Endothelial cell of umbilical vein (primary cell): ENCODE results near the gene ETS1. TPM values are rescaled to one million over a fixed set of nuclear protein-coding genes. Genes with fewer than 3 reads are reported as not detected.

ENCODE experiments used
- BruUV-seq: library from RNA; stranded (reverse); fragments of 400-500 nt; replicated peaks from 2 replicates; lab custom pipeline; 2021; lab: Mats Ljungman, UMichigan
- CTCF ChIA-PET: fragments of 300-600, 350-600 bp; sonication (Branson Sonifier 250); formaldehyde crosslinking; loops from one replicate; lab custom pipeline; 2021; ENCODE audit warnings: antibody characterized with exemption, inconsistent platforms; lab: Charles Lee
- POLR2A ChIA-PET: fragments of 300-600, 350-600 bp; sonication (Branson Sonifier 250); formaldehyde crosslinking; loops from one replicate; lab custom pipeline; 2021; ENCODE audit warnings: antibody characterized with exemption, inconsistent platforms; lab: Charles Lee
- DNase-seq: peaks from one replicate; pipeline ENCODE4 v3.0.0-alpha.2; 2011; ENCODE audit warnings: low read depth, low spot score
- FAIRE-seq: peaks from 2 replicates; lab custom pipeline; 2011; peaks lifted over from hg19 to GRCh38; lab: Jason Lieb, UNC
- H2AFZ ChIP-seq: 2 replicates; pipeline ENCODE4 v1.6.0; 2012; ENCODE audit warnings: low read depth, low read length, control low read depth, inconsistent platforms
- H3K27ac ChIP-seq: 2 replicates; pipeline ENCODE4 v1.5.1; 2011; ENCODE audit warnings: low read depth, mild to moderate bottlenecking, control low read depth, low read length, moderate library complexity; ENCODE audit not compliant: insufficient read depth
- H3K27me3 ChIP-seq, 2 experiments: 2 replicates each; pipeline versions ENCODE4 v1.6.0 to v1.6.1; 2011; ENCODE audit warnings: low read length in 2 of 2, mixed read lengths in 1 of 2; ENCODE audit not compliant: control insufficient read depth in 2 of 2, insufficient read depth in 2 of 2
- H3K36me3 ChIP-seq, 2 experiments: 2 replicates in 1 of 2; 3 replicates in 1 of 2; pipeline ENCODE4 v1.5.1; 2011; ENCODE audit warnings: low read length in 2 of 2, mild to moderate bottlenecking in 1 of 2, moderate library complexity in 1 of 2; ENCODE audit not compliant: control insufficient read depth in 2 of 2, insufficient read depth in 2 of 2; ENCODE audit errors: extremely low read depth in 1 of 2
- H3K4me1 ChIP-seq: 3 replicates; pipeline ENCODE4 v1.5.1; 2011; ENCODE audit warnings: mild to moderate bottlenecking, low read length; ENCODE audit not compliant: control insufficient read depth, insufficient read depth; ENCODE audit errors: extremely low read depth
- H3K4me2 ChIP-seq: 2 replicates; pipeline ENCODE4 v1.6.1; 2011; ENCODE audit warnings: low read length, control low read depth, mixed read lengths; ENCODE audit not compliant: insufficient read depth
- H3K4me3 ChIP-seq, 3 experiments: fragments of 200-600 bp in 1 of 3; sonication (generic), shearing (Covaris generic) in 1 of 3; replicated peaks in 1 of 3; 2 replicates each; pipeline ENCODE4 v1.5.1; 2011 to 2016; ENCODE audit warnings: control low read depth in 3 of 3, low read length in 3 of 3, mild to moderate bottlenecking in 2 of 3, inconsistent platforms in 1 of 3, low read depth in 1 of 3, moderate library complexity in 1 of 3; ENCODE audit not compliant: insufficient read depth in 1 of 3
- H3K79me2 ChIP-seq: 2 replicates; pipeline ENCODE4 v1.6.0; 2012; ENCODE audit warnings: low read length, inconsistent platforms; ENCODE audit not compliant: control insufficient read depth, insufficient read depth
- H3K9ac ChIP-seq: replicated peaks from 2 replicates; pipeline ENCODE3; 2011; ENCODE audit warnings: low read length, control low read depth; ENCODE audit not compliant: insufficient read depth; ENCODE audit errors: extremely low read depth
- H3K9me1 ChIP-seq: replicated peaks from 3 replicates; pipeline ENCODE4 v1.6.0; 2011; ENCODE audit warnings: mild to moderate bottlenecking, low read length; ENCODE audit not compliant: control insufficient read depth, insufficient read depth; ENCODE audit errors: extremely low read depth
- H3K9me3 ChIP-seq: replicated peaks from 2 replicates; pipeline ENCODE4 v1.5.1; 2012; ENCODE audit warnings: low read length, inconsistent platforms; ENCODE audit not compliant: control insufficient read depth, insufficient read depth
- H4K20me1 ChIP-seq: replicated peaks from 2 replicates; pipeline ENCODE3; 2011; ENCODE audit warnings: mild to moderate bottlenecking, low read length; ENCODE audit not compliant: control insufficient read depth, insufficient read depth; ENCODE audit errors: extremely low read depth
- EZH2 ChIP-seq: IDR thresholded peaks from 2 replicates; pipeline ENCODE4 v1.6.1; 2012; ENCODE audit warnings: borderline replicate concordance, low read depth, mild to moderate bottlenecking, moderate library complexity, low read length, inconsistent platforms; ENCODE audit not compliant: severe bottlenecking
- FOS ChIP-seq: IDR thresholded peaks from 2 replicates; pipeline ENCODE4 v1.6.1; 2011; ENCODE audit warnings: mild to moderate bottlenecking, low read length, moderate library complexity, borderline replicate concordance; ENCODE audit not compliant: insufficient read depth
- GATA2 ChIP-seq: IDR thresholded peaks from 2 replicates; pipeline ENCODE4 v1.7.0; 2011; ENCODE audit warnings: low read depth, mild to moderate bottlenecking, moderate library complexity, mixed read lengths, low read length; ENCODE audit not compliant: insufficient read length, insufficient read depth
- JUN ChIP-seq: IDR thresholded peaks from 2 replicates; pipeline ENCODE4 v1.6.1; 2011; ENCODE audit warnings: borderline replicate concordance, low read depth; ENCODE audit not compliant: insufficient read length, insufficient read depth
- MYC ChIP-seq: IDR thresholded peaks from one replicate; pipeline ENCODE4 v1.6.1; 2011; ENCODE audit warnings: mild to moderate bottlenecking, low read depth, low read length
- POLR2A ChIP-seq: IDR thresholded peaks from 2 replicates; pipeline ENCODE4 v1.6.1; 2012; ENCODE audit warnings: low read depth, mild to moderate bottlenecking, control low read depth, low read length
- POLR2AphosphoS5 ChIP-seq: IDR thresholded peaks from 2 replicates; pipeline ENCODE4 v1.6.1; 2012; ENCODE audit warnings: low read depth, mild to moderate bottlenecking, control low read depth, low read length, moderate library complexity; ENCODE audit not compliant: insufficient read depth
- dilution Hi-C: fragments of 300-500 bp; cut with MboI; formaldehyde crosslinking; loops from one replicate; pipeline ENCODE4 v1.15.0; 2019; ENCODE audit warnings: low sequenced_read_pairs; ENCODE audit not compliant: extremely low pct_ligation_motif_present
- intact Hi-C: fragments of 100-400 bp; cut with micrococcal nuclease; formaldehyde crosslinking; loops from one replicate; pipeline ENCODE4 v1.10.0; 2022
- polyA plus RNA-seq, 4 experiments: library from polyadenylated mRNA; depleted of rRNA in 3 of 4; stranded (reverse) in 3 of 4; unstranded in 1 of 4; fragments of >200 nt; gene quantifications; 2 replicates each; pipeline versions ENCODE4 v1.2.1 to v1.2.3, GENCODE V29; 2011 to 2012; ENCODE audit warnings: missing spikeins in 1 of 4
- total RNA-seq: library from RNA; stranded (reverse); gene quantifications from 2 replicates; pipeline ENCODE4 v1.2.3, GENCODE V29; 2021
- TF ChIP-seq, protein P1 (sequence below), 2 donors: IDR thresholded peaks; 1 replicate in 1 of 2; 2 replicates in 1 of 2; pipeline ENCODE4 v1.5.1; 2011; ENCODE audit warnings: low read length in 2 of 2, mild to moderate bottlenecking in 2 of 2, moderate library complexity in 2 of 2, control low read depth in 1 of 2, inconsistent platforms in 1 of 2, low read depth in 1 of 2; ENCODE audit not compliant: insufficient read depth in 1 of 2; ENCODE audit errors: extremely low read depth in 1 of 2
- TF ChIP-seq, protein P2 (sequence below): IDR thresholded peaks from 2 replicates; pipeline ENCODE4 v1.6.1; 2011; ENCODE audit not compliant: insufficient read depth, insufficient read length

ETS1 gene
- total and polyA plus RNA-seq, 2 donors (not counting 3 experiments of a cell fraction or from before 2014, with no cell fraction given), result 34.2 to 115 TPM

DNA sequence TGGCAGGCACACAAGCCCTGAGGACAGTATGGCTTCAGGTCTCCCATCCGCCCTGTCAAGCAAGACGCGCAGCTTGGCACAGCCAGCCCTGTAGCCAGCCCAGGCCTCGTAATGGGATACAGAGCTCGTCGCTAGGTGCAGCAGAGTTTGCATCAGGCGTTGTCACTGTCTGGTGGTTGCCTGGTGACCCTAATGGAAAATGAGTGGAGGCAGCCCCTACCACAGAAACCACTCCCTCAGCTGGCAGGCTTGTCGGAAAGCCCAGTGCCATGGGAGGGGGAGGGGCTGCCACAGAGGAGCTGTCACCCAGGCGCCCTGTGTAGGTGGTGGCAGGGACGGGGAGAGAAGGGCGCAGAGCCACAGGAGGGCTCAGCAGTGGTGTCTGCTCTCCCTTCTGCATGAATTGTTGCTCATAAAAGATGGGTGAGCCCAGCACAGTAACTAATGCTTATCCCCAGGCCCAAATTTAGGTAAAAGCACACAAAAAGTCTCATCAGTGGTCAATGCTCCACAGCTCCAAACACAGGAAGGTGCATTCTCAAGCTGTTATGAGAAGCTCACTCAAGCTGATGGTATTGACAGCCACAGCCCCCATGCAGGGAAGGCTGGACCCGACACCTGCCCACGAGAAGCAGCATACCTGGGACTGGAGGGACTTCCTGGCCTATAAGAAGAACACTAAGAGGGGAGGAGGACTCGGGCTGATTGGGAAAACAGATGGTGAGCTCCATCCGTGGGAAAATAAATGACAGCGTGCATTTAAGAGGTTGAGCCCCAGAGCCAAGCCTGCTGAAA is 164.6 kb downstream of the ETS1 start:
- Histone ChIP-seq H3K9me1 (no peaks in the 10 kb centered on the region), H3K4me2 (no peak overlapping the region), H3K4me3 (no peak overlapping the region), H3K9me3 (no peaks in the 10 kb centered on the region), H3K9ac (no peak overlapping the region), H3K4me1 (no peaks in the 10 kb centered on the region), H3K36me3 (no peaks in the 10 kb centered on the region), H3K27ac (no peak overlapping the region), H2AFZ (no peak overlapping the region), H4K20me1 (no peaks in the 10 kb centered on the region), H3K79me2 (no peaks in the 10 kb centered on the region), H3K27me3 (peaks cover 0 to 1% of the 10 kb centered on the region in 2 experiments)
- ChIA-PET CTCF (interaction anchor here (1.1 to 3.3 kb wide), 2 partner anchors 12 to 13 kb away, joined by 3 to 8 read pairs; no protein-coding TSS in a partner anchor), POLR2A (no interaction called here)
- TF ChIP-seq, protein P1, sequence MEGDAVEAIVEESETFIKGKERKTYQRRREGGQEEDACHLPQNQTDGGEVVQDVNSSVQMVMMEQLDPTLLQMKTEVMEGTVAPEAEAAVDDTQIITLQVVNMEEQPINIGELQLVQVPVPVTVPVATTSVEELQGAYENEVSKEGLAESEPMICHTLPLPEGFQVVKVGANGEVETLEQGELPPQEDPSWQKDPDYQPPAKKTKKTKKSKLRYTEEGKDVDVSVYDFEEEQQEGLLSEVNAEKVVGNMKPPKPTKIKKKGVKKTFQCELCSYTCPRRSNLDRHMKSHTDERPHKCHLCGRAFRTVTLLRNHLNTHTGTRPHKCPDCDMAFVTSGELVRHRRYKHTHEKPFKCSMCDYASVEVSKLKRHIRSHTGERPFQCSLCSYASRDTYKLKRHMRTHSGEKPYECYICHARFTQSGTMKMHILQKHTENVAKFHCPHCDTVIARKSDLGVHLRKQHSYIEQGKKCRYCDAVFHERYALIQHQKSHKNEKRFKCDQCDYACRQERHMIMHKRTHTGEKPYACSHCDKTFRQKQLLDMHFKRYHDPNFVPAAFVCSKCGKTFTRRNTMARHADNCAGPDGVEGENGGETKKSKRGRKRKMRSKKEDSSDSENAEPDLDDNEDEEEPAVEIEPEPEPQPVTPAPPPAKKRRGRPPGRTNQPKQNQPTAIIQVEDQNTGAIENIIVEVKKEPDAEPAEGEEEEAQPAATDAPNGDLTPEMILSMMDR (IDR thresholded peaks at IDR 0.05; ENCODE audit: extremely low read depth in 1 of 2, insufficient read depth in 1 of 2, low read depth in 1 of 2, low read length in 2 of 2), result no peak
- no peak for TF ChIP-seq EZH2
- TF ChIP-seq POLR2AphosphoS5, result no peak
- TF ChIP-seq MYC, result no peak
- TF ChIP-seq GATA2, result no peak
- TF ChIP-seq POLR2A, result no peak
- TF ChIP-seq, protein P2, sequence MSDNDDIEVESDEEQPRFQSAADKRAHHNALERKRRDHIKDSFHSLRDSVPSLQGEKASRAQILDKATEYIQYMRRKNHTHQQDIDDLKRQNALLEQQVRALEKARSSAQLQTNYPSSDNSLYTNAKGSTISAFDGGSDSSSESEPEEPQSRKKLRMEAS, result no peak
- TF ChIP-seq JUN, result no peak
- no peak for TF ChIP-seq FOS
- DNase-seq (no peak), FAIRE-seq (no peak)
- intact Hi-C loops (no loop called here), dilution Hi-C loops (no loop called here)
- BruUV-seq, result no TSS peak
